ENCODE results near the gene MOV10L1.
"Not testable (repeated sequence)": the region's sequence is repeated elsewhere in the genome, so short reads cannot be mapped to it uniquely, and the experiment has no call there.

The MOV10L1 gene

GRCh38 chr22:50165436-50166123, 75.8 kb downstream of the MOV10L1 start:
- DNase-seq: no peak

DNA sequence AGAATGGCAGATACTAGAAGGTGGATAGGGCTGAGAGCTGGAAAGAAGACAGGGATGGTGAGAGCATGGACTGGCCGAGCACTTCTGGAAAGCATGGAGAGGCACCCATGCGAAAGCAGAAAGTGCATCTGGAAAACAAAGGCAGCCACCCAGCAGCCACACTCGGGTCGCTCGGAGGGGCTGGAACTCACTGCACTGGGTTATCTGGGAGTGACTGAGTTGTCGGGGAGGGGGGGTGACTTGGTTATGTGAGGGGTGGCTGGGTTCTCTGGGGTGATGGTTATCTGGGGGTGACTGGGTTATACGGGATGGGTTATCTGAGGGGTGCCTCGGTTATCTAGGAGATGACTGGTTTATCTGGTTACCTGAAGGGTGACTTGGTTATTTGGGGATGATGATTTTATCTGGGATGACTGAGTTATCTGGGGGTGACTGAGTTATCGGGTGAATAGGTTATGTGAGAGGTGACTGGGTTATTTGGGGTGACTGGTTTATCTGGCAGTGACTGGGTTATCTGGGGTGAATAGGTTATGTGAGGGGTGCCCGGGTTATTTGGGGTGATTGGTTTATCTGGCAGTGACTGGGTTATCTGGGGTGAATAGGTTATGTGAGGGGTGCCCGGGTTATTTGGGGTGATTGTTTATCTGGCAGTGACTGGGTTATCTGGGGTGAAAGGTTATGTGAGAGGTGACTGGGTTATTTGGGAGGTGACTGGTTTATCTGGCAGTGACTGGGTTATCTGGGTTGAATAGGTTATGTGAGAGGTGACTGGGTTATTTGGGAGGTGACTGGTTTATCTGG, 78.1 kb downstream of the MOV10L1 start:
- DNase-seq: no peak

DNA sequence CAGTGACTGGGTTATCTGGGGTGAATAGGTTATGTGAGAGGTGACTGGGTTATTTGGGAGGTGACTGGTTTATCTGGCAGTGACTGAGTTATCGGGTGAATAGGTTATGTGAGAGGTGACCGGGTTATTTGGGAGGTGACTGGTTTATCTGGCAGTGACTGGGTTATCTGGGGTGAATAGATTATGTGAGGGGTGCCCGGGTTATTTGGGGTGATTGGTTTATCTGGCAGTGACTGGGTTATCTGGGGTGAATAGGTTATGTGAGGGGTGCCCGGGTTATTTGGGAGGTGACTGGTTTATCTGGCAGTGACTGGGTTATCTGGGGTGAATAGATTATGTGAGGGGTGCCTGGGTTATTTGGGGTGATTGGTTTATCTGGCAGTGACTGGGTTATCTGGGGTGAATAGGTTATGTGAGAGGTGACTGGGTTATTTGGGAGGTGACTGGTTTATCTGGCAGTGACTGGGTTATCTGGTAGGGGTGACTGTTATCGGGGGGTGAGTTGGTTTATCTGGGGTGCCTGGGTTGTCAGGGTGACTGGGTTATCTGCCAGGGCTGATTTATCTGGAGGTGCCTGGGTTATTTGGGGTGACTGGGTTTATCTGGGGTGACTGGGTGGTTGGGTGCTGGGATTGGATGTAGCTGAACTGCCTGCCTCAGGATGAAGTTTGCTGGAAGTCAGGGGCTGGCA, 78.8 kb downstream of the MOV10L1 start:
- not testable (repeated sequence) for DNase-seq

- DNase-seq: no peak
Measured at GRCh38 chr22:50169181-50169759, 79.5 kb downstream of the MOV10L1 start.

- no peak for DNase-seq
Measured at GRCh38 chr22:50169774-50170341, 80.1 kb downstream of the MOV10L1 start.

- DNase-seq: no peak
Measured at GRCh38 chr22:50170453-50171318, 80.9 kb downstream of the MOV10L1 start, which contains the start of gene PANX2. Gene PANX2, plus strand, starts transcription at chr22:50170731. Its CDS starts 0 bp downstream, at chr22:50170731.

GRCh38 chr22:50171319-50171964, 81.6 kb downstream of the MOV10L1 start:
- DNase-seq: no peak

GRCh38 chr22:50171965-50172421, 82.2 kb downstream of the MOV10L1 start:
- DNase-seq: no peak

DNA sequence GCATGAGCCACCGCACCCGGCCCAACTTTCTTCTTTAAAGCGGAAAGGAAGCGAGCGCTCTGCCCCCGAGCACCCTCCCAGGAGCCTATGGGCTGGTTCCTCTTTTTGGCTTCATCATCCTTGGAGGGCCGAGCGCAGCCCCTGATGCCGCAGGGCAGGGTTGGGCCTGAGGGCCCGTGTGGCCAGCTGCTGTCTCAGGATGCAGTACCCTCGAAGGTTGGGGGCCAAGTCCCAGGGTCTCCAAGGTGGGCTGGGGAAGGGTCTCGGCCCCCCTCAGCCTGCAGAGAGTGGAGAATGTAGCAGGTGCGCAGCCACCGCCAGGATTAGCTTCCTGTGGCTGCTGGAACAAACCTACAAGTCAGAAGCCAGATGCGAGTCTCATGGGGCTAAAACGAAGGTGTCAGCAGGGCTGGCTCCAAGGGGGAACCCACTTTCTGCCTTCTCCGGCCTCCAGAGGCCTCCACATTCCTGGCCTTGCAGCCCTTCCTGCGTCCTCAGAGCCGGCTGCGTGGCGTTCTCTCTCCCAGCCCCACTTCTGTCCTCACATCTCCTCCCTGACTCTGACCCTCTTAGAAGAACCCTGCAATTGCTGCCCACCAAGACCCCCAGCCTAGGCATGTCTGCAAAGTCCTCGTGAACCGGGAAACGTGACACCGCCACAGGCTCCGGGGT, 83.6 kb downstream of the MOV10L1 start:
- no peak for DNase-seq

DNA sequence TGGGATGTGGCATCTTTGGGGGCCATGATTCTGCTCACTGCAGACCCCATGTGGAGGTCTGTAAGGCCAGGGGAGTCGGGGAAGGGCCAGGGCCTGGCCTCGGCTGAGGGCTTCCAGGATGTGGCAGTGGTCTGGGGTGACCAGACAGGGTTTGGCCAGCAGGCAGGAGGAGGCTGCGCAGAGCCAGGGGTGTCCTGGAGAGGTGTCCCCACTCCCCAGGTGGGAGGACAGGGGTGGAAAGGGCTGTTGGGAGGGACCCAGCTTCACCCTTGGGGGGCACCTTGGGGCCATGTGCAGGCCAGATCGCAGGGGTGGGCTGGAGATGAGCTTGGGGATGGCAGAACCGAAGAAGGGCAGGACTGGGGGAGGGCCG, 84.2 kb downstream of the MOV10L1 start:
- no peak for DNase-seq

GRCh38 chr22:50174382-50175190, 84.8 kb downstream of the MOV10L1 start:
- DNase-seq: no peak

GRCh38 chr22:50175191-50175461, 85.3 kb downstream of the MOV10L1 start:
- DNase-seq: no peak

GRCh38 chr22:50175921-50176849, 86.4 kb downstream of the MOV10L1 start:
- no peak for DNase-seq

GRCh38 chr22:50176850-50177536, 87.2 kb downstream of the MOV10L1 start:
- DNase-seq: no peak

- DNase-seq: no peak
Measured at GRCh38 chr22:50177537-50178470, 88.0 kb downstream of the MOV10L1 start.

DNA sequence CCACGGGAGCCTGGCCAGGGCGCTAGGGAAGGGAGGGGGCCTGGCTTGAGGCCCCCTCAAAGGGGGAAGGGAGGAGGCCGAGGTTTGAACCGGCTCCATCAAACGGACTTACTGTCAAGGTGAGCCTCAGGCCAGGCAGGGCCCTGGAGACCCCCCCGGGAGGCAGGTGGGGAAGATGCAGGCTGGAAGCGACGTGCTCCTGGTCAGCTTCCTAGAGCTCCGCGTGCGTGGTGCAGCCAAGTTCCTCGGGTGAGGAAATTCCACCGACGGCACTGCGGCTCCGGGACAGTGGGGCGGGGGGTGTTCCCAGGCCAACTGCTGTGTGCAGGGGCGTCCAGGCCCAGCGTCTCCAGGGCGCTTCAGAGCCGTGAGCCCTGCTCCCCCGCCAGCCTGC, 88.7 kb downstream of the MOV10L1 start:
- no peak for DNase-seq

Measured in activated T-cell treated with anti-CD3 and anti-CD28 coated beads, Interleukin-2, amount 50 U/mL, for 1 hour (primary cell).